GM23338 (cell line): ENCODE data around the gene SETX.

Source experiments
- EZH2 ChIP-seq: fragments of 200-600 bp; sonication (generic); IDR thresholded peaks from one replicate; pipeline ENCODE4 v1.8.0; 2017; ENCODE audit warnings: antibody characterized with exemption, mild to moderate bottlenecking, low read depth; ENCODE audit not compliant: unreplicated experiment
- TF ChIP-seq, protein P1 (sequence below), 2 experiments: fragments of 200-600 bp in 1 of 2; sonication (generic) in 1 of 2; conservative IDR thresholded peaks; 2 replicates each; pipeline versions ENCODE4 v1.5.1 to v1.6.1; 2016 to 2017; ENCODE audit warnings: antibody characterized with exemption in 2 of 2, low read depth in 2 of 2, mild to moderate bottlenecking in 2 of 2, moderate library complexity in 1 of 2

DNA sequence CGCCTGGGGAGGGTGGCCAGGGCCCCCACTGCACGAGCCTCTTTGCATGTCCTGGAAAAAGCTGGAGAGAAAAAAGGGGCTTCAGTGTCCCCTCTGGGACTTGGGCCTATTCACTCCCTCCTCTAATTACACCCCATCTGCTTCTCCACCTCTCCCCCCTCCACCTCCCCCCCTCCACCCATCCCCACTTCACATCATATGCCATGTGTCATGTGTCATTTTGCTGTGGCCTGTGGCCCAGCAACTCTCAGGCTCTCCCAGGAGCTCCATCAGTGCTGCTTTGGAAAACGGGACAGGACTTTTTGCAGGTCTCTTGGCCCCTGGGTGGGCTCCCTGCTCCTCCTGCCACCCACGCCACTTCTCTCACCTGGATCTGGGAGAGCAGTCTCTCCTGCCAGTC, 124.2 kb downstream of the SETX start:
- TF ChIP-seq, protein P1, sequence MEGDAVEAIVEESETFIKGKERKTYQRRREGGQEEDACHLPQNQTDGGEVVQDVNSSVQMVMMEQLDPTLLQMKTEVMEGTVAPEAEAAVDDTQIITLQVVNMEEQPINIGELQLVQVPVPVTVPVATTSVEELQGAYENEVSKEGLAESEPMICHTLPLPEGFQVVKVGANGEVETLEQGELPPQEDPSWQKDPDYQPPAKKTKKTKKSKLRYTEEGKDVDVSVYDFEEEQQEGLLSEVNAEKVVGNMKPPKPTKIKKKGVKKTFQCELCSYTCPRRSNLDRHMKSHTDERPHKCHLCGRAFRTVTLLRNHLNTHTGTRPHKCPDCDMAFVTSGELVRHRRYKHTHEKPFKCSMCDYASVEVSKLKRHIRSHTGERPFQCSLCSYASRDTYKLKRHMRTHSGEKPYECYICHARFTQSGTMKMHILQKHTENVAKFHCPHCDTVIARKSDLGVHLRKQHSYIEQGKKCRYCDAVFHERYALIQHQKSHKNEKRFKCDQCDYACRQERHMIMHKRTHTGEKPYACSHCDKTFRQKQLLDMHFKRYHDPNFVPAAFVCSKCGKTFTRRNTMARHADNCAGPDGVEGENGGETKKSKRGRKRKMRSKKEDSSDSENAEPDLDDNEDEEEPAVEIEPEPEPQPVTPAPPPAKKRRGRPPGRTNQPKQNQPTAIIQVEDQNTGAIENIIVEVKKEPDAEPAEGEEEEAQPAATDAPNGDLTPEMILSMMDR (conservative IDR thresholded peaks at IDR 0.05; ENCODE audit: low read depth in 2 of 2): no peak
- TF ChIP-seq EZH2: no peak
